Fibroblast of skin of scalp (primary cell): Measurements from ENCODE around the gene DPPA4.

Experiments
- DNase-seq: peaks from one replicate; pipeline ENCODE4 v3.0.0-alpha.2; 2013

DPPA4 gene

GRCh38 chr3:109338322-109338721 is 976 bp upstream of the DPPA4 start:
- no peak for DNase-seq

- peak; percentile 38 for DNase-seq
Observed at GRCh38 chr3:109336291-109336861, 970 bp downstream of the DPPA4 start.

- no peak for DNase-seq
Observed at GRCh38 chr3:109334572-109334971, 2.8 kb downstream of the DPPA4 start.

GRCh38 chr3:109331692-109332091 is 5.7 kb downstream of the DPPA4 start:
- DNase-seq, result no peak

GRCh38 chr3:109330405-109330804 is 6.9 kb downstream of the DPPA4 start:
- DNase-seq, result no peak

GRCh38 chr3:109328202-109328601 is 9.1 kb downstream of the DPPA4 start:
- no peak for DNase-seq

- DNase-seq, result no peak
Observed at GRCh38 chr3:109325657-109326056, 11.7 kb downstream of the DPPA4 start.

- no peak for DNase-seq
Observed at GRCh38 chr3:109325109-109325508, 12.2 kb downstream of the DPPA4 start.

- no peak for DNase-seq
Observed at GRCh38 chr3:109316162-109316730, 21.1 kb downstream of the DPPA4 start, which contains the start of gene DPPA2. Gene DPPA2, minus strand, starts transcription at chr3:109316517. Its CDS starts 1,975 bp downstream, at chr3:109314542.

GRCh38 chr3:109313061-109313460 is 24.3 kb downstream of the DPPA4 start:
- no peak for DNase-seq

- no peak for DNase-seq
Observed at GRCh38 chr3:109297496-109297895, 39.9 kb downstream of the DPPA4 start.

GRCh38 chr3:109284071-109284470 is 53.3 kb downstream of the DPPA4 start:
- DNase-seq, result no peak

GRCh38 chr3:109278546-109278945 is 58.8 kb downstream of the DPPA4 start:
- no peak for DNase-seq

- DNase-seq, result no peak
Observed at GRCh38 chr3:109278141-109278540, 59.2 kb downstream of the DPPA4 start.
